Measurements from ENCODE around the gene ZNF525. TPM values are rescaled to one million over a fixed set of nuclear protein-coding genes. Genes with fewer than 3 reads are reported as not detected.
"Not testable (repeated sequence)": the region's sequence is repeated elsewhere in the genome, so short reads cannot be mapped to it uniquely, and the experiment has no call there.

ZNF525 gene
- total RNA-seq, 1 donor from 2014 or later = 12.8 TPM

GRCh38 chr19:53422551-53422950 is 57.0 kb downstream of the ZNF525 start:
- Histone ChIP-seq H3K4me1 (no peaks in the 10 kb centered on the region), H3K4me3 (no peak overlapping the region), H3K27ac (no peak overlapping the region), H3K36me3 (no peaks in the 10 kb centered on the region), H3K27me3 (ENCODE audit: low read depth) (no peaks in the 10 kb centered on the region), H3K9me3 (no peaks in the 10 kb centered on the region)
- no peak for DNase-seq
- TF ChIP-seq, protein P1, sequence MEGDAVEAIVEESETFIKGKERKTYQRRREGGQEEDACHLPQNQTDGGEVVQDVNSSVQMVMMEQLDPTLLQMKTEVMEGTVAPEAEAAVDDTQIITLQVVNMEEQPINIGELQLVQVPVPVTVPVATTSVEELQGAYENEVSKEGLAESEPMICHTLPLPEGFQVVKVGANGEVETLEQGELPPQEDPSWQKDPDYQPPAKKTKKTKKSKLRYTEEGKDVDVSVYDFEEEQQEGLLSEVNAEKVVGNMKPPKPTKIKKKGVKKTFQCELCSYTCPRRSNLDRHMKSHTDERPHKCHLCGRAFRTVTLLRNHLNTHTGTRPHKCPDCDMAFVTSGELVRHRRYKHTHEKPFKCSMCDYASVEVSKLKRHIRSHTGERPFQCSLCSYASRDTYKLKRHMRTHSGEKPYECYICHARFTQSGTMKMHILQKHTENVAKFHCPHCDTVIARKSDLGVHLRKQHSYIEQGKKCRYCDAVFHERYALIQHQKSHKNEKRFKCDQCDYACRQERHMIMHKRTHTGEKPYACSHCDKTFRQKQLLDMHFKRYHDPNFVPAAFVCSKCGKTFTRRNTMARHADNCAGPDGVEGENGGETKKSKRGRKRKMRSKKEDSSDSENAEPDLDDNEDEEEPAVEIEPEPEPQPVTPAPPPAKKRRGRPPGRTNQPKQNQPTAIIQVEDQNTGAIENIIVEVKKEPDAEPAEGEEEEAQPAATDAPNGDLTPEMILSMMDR (IDR thresholded peaks at IDR 0.05) = no peak
- intact Hi-C loops (cut with DNase I) = no loop called here
- no peak for ATAC-seq

DNA sequence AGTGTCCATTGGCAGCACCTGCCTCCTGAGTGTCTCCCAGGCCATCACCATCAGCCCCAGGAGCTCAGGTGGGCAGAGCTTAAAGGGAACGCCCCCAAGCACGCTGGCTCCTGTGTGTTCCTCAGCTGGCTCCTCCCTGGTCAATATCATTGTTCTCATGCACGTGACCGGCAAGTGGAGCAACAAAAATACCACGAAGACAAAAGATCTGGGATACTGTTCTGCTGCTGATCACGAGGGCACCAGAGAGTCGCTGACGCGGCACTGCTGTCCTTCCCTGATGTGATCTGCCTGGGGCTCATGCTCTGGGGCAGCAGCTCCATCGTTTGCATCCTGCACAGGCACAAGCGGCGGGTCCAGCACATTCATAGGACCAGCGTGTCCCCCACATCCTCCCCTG is 57.6 kb downstream of the ZNF525 start:
- H3K36me3 ChIP-seq; H3K4me3 ChIP-seq; H3K27ac ChIP-seq; H3K4me1 ChIP-seq; H3K9me3 ChIP-seq; intact Hi-C loops (cut with DNase I); DNase-seq; H3K27me3 ChIP-seq (ENCODE audit: low read depth): not testable (repeated sequence)
- peak in 1 of 2 donors; percentile 54 for ATAC-seq

DNA sequence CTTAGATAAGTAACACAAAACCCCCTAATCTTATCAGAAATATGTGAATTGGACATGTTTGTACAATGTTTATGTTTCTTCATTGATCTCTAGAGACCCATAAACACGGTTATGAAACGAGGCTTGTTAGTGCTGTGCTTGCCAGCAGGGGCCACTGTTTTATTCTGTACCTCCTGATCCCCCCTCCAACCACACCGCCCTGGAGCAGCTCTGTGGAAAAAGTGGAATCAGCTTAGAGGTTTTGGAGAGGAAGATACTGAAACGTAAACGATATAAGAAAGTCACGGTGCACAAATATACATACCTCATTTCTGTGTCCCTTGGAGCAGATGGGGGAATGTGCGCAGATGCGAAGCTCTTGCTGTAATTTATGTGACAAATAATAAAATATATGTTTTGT is 58.2 kb downstream of the ZNF525 start:
- H3K27me3 ChIP-seq (ENCODE audit: low read depth); H3K36me3 ChIP-seq; DNase-seq; H3K27ac ChIP-seq; H3K4me3 ChIP-seq; H3K9me3 ChIP-seq; intact Hi-C loops (cut with DNase I); H3K4me1 ChIP-seq: not testable (repeated sequence)
- ATAC-seq = peak; percentile 60 to 67

DNA sequence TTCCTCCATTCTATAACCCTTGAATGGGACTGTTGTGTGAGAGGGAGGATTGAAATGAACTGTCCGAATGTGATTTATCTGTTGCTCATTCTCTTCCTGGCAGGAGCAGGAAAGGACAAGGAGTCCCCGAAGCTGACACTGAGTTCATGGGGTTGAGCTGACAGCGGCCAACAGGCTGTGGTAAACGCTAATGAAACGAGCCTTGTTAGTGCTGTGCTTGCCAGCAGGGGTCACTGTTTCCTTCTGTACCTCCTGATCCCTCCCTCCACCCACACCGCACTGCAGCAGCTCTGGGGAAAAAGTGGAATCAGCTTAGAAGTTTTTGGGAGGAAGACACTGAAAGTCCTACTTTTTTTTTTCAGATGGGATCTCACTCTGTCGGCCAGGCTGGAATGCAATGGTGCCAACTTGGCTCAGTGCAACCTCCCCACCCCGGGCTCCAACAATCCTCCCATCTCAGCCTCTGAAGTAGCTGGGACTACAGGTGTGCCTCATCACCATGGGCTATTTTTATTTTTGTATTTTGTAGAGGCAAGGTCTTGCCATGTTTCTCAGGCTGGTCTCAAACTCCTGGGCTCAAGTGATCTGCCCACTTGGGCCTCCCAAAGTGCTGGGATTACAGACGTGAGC is 59.6 kb downstream of the ZNF525 start:
- Histone ChIP-seq H3K27ac (peak overlapping the region; percentile 36), H3K36me3 (peaks cover 4% of the 10 kb centered on the region), H3K4me1 (no peaks in the 10 kb centered on the region), H3K9me3 (no peaks in the 10 kb centered on the region), H3K4me3 (no peak overlapping the region), H3K27me3 (ENCODE audit: low read depth) (no peaks in the 10 kb centered on the region)
- TF ChIP-seq, protein P1 (IDR thresholded peaks at IDR 0.05) = peak; percentile 87
- intact Hi-C loops (cut with DNase I) = no loop called here
- DNase-seq (peak; percentile 80), ATAC-seq (peak; percentile 94 to 95)

- DNase-seq = peak; percentile 98
- Histone ChIP-seq H3K27me3 (ENCODE audit: low read depth) (no peaks in the 10 kb centered on the region), H3K4me1 (peaks cover 14% of the 10 kb centered on the region), H3K27ac (peak within 1 kb of the TSS; percentile 85), H3K4me3 (peak within 1 kb of the TSS; percentile 85), H3K36me3 (peaks cover 16% of the 10 kb centered on the region), H3K9me3 (no peaks in the 10 kb centered on the region)
- intact Hi-C loops (cut with DNase I) = no loop called here
- TF ChIP-seq, protein P1 (IDR thresholded peaks at IDR 0.05) = peak; percentile 48
- peak; percentile 100 for ATAC-seq
Measured at GRCh38 chr19:53431399-53432087, 66.0 kb downstream of the ZNF525 start, which contains the start of gene ZNF761. Gene ZNF761, plus strand, starts transcription at chr19:53431984. Its CDS starts 15,285 bp downstream, at chr19:53447269.

- intact Hi-C loops (cut with DNase I) = no loop called here
- DNase-seq (peak; percentile 54), ATAC-seq (peak; percentile 57 to 62)
- Histone ChIP-seq H3K27me3 (ENCODE audit: low read depth) (no peaks in the 10 kb centered on the region), H3K4me1 (peaks cover 14% of the 10 kb centered on the region), H3K36me3 (peaks cover 16% of the 10 kb centered on the region), H3K9me3 (no peaks in the 10 kb centered on the region), H3K27ac (peak overlapping the region; percentile 85), H3K4me3 (peak overlapping the region; percentile 85)
- TF ChIP-seq, protein P1 (IDR thresholded peaks at IDR 0.05) = no peak
Measured at GRCh38 chr19:53432088-53432661, 66.7 kb downstream of the ZNF525 start.

Other genes starting within 250 kb of the ZNF525 start
- gene ZNF415, start 232.8 kb upstream of the ZNF525 start, total RNA-seq = 4.0 TPM
- gene ZNF347, start 206.7 kb upstream of the ZNF525 start, total RNA-seq = 13.1 TPM
- 4.5 TPM for gene ZNF665, start 172.3 kb upstream of the ZNF525 start, total RNA-seq
- gene ZNF677, start 110.8 kb upstream of the ZNF525 start, total RNA-seq = 15.8 TPM
- gene VN1R2, start 107.4 kb upstream of the ZNF525 start, total RNA-seq = not detected
- not detected for gene VN1R4, start 98.0 kb upstream of the ZNF525 start, total RNA-seq
- 8.4 TPM for gene ZNF845, start 32.0 kb upstream of the ZNF525 start, total RNA-seq
- 16.2 TPM for gene ZNF765, start 29.4 kb downstream of the ZNF525 start, total RNA-seq
- 14.7 TPM for gene ZNF761, start 66.3 kb downstream of the ZNF525 start, total RNA-seq
- gene ZNF813, start 102.0 kb downstream of the ZNF525 start, total RNA-seq = 5.3 TPM
- 36.6 TPM for gene ZNF331, start 172.4 kb downstream of the ZNF525 start, total RNA-seq